Caco-2 (cell line): ENCODE data around the gene GPS1. TPM values are rescaled to one million over a fixed set of nuclear protein-coding genes. Genes with fewer than 3 reads are reported as not detected.

Experiments
- BruUV-seq: library from RNA; stranded (reverse); fragments of 400-500 nt; replicated peaks from 2 replicates; lab custom pipeline; 2021; lab: Mats Ljungman, UMichigan
- CTCF ChIA-PET: fragments of 300-600 bp; sonication (Branson Sonifier 250); formaldehyde crosslinking; loops from one replicate; lab custom pipeline; 2022; ENCODE audit warnings: antibody characterized with exemption; lab: Charles Lee
- POLR2A ChIA-PET: fragments of 300-600 bp; sonication (Branson Sonifier 250); formaldehyde crosslinking; loops from one replicate; lab custom pipeline; 2022; ENCODE audit warnings: antibody characterized with exemption; lab: Charles Lee
- DNase-seq, 2 experiments: peaks; one replicate each; pipeline versions ENCODE4 v3.0.0 to v3.0.0-alpha.2; 2020 to 2022
- H3K27me3 ChIP-seq: replicated peaks from 2 replicates; pipeline ENCODE4 v1.6.0; 2011; ENCODE audit warnings: low read length; ENCODE audit not compliant: control insufficient read depth, insufficient read depth
- H3K36me3 ChIP-seq: 2 replicates; pipeline ENCODE4 v1.5.1; 2011; ENCODE audit warnings: low read length; ENCODE audit not compliant: control insufficient read depth, insufficient read depth
- H3K4me1 ChIP-seq: fragments of 250-450 bp; sonication (Bioruptor Pico); 2 replicates; pipeline ENCODE4 v1.5.1; 2020; ENCODE audit warnings: mild to moderate bottlenecking
- H3K4me3 ChIP-seq: 2 replicates; pipeline ENCODE4 v1.5.1; 2011; ENCODE audit warnings: low read depth, mild to moderate bottlenecking, control low read depth, low read length
- H3K9me3 ChIP-seq: fragments of 250-450 bp; sonication (Bioruptor Pico); 2 replicates; pipeline ENCODE4 v1.5.1; 2020; ENCODE audit warnings: mild to moderate bottlenecking, moderate library complexity
- H3K27ac Mint-ChIP-seq: one replicate; pipeline ENCODE4 v1.8.0; 2022; ENCODE audit warnings: mixed read lengths; ENCODE audit not compliant: unreplicated experiment
- H3K27me3 Mint-ChIP-seq: one replicate; pipeline ENCODE4 v1.8.0; 2022; ENCODE audit warnings: mixed read lengths; ENCODE audit not compliant: insufficient read depth, unreplicated experiment
- H3K36me3 Mint-ChIP-seq: one replicate; pipeline ENCODE4 v1.8.0; 2022; ENCODE audit warnings: mild to moderate bottlenecking, mixed read lengths; ENCODE audit not compliant: insufficient read depth, unreplicated experiment
- H3K4me1 Mint-ChIP-seq: one replicate; pipeline ENCODE4 v1.8.0; 2022; ENCODE audit warnings: low read depth, mixed read lengths; ENCODE audit not compliant: unreplicated experiment
- H3K4me3 Mint-ChIP-seq: one replicate; pipeline ENCODE4 v1.8.0; 2022; ENCODE audit warnings: mild to moderate bottlenecking, moderate library complexity, mixed read lengths; ENCODE audit not compliant: unreplicated experiment
- H3K9me3 Mint-ChIP-seq: one replicate; pipeline ENCODE4 v1.8.0; 2022; ENCODE audit warnings: mixed read lengths; ENCODE audit not compliant: unreplicated experiment
- CTCF ChIP-seq, 2 experiments: fragments of 200-600 bp in 1 of 2; IDR thresholded peaks; 1 replicate in 1 of 2; 2 replicates in 1 of 2; pipeline versions ENCODE4 v1.5.1 to v1.8.0; 2011 to 2022; ENCODE audit warnings: antibody characterized with exemption in 1 of 2, control low read depth in 1 of 2, inconsistent platforms in 1 of 2, low read depth in 1 of 2, low read length in 1 of 2, mild to moderate bottlenecking in 1 of 2, moderate library complexity in 1 of 2; ENCODE audit not compliant: insufficient read depth in 1 of 2, severe bottlenecking in 1 of 2, unreplicated experiment in 1 of 2
- intact Hi-C: fragments of 100-400 bp; cut with micrococcal nuclease; formaldehyde crosslinking; loops from one replicate; pipeline ENCODE4 v1.10.0; 2022; ENCODE audit not compliant: unreplicated experiment
- total RNA-seq: library from RNA; stranded (reverse); gene quantifications from 2 replicates; pipeline ENCODE4 v1.2.3, GENCODE V29; 2022

The GPS1 gene
- total RNA-seq, 1 experiment from 2014 or later = 195 TPM

- ChIA-PET CTCF (no interaction called here), POLR2A (interaction anchor here (1.1 kb wide), 1 partner anchor 59 kb away, joined by 4 read pairs; no protein-coding TSS in a partner anchor)
- intact Hi-C loops = no loop called here
- H3K4me3 Mint-ChIP-seq = no peak overlapping the region
- no peak for DNase-seq
- H3K9me3 ChIP-seq = no peaks in the 10 kb centered on the region
- H3K27me3 ChIP-seq = no peaks in the 10 kb centered on the region
- H3K4me1 Mint-ChIP-seq = no peaks in the 10 kb centered on the region
- H3K36me3 ChIP-seq = peaks cover 19% of the 10 kb centered on the region
- no peaks in the 10 kb centered on the region for H3K9me3 Mint-ChIP-seq
- TSS peak; percentile 7 for BruUV-seq
- H3K27ac Mint-ChIP-seq = no peak overlapping the region
- peaks cover 77% of the 10 kb centered on the region for H3K36me3 Mint-ChIP-seq
- no peaks in the 10 kb centered on the region for H3K27me3 Mint-ChIP-seq
- no peaks in the 10 kb centered on the region for H3K4me1 ChIP-seq
- no peak for TF ChIP-seq CTCF (IDR thresholded peaks at IDR 0.05; ENCODE audit: insufficient read depth in 1 of 2, low read depth in 1 of 2, low read length in 1 of 2, severe bottlenecking in 1 of 2, unreplicated experiment in 1 of 2)
- H3K4me3 ChIP-seq = no peak overlapping the region
These were observed 37.4 kb downstream of the GPS1 start for GRCh38 chr17:82088838-82089722.

- Histone ChIP-seq H3K4me3 (no peak overlapping the region), H3K4me1 (no peaks in the 10 kb centered on the region), H3K27me3 (no peaks in the 10 kb centered on the region), H3K9me3 (no peaks in the 10 kb centered on the region), H3K36me3 (peaks cover 20% of the 10 kb centered on the region)
- Mint-ChIP-seq H3K36me3 (peaks cover 77% of the 10 kb centered on the region), H3K27ac (no peak overlapping the region), H3K9me3 (no peaks in the 10 kb centered on the region), H3K4me3 (no peak overlapping the region), H3K4me1 (no peaks in the 10 kb centered on the region), H3K27me3 (no peaks in the 10 kb centered on the region)
- BruUV-seq = no TSS peak
- intact Hi-C loops = no loop called here
- ChIA-PET CTCF (no interaction called here), POLR2A (interaction anchor here (1.1 kb wide), 1 partner anchor 59 kb away, joined by 4 read pairs; no protein-coding TSS in a partner anchor)
- TF ChIP-seq CTCF (IDR thresholded peaks at IDR 0.05; ENCODE audit: insufficient read depth in 1 of 2, low read depth in 1 of 2, low read length in 1 of 2, severe bottlenecking in 1 of 2, unreplicated experiment in 1 of 2) = no peak
- DNase-seq = no peak
These were observed 38.2 kb downstream of the GPS1 start for GRCh38 chr17:82089723-82090548.

- H3K36me3 ChIP-seq = peaks cover 24% of the 10 kb centered on the region
- CTCF ChIA-PET = no interaction called here
These were observed 39.0 kb downstream of the GPS1 start for GRCh38 chr17:82090549-82091263.

More at GRCh38 chr17:82090549-82091263, 39.0 kb downstream of the GPS1 start:
- H3K4me3 ChIP-seq = no peak overlapping the region
- POLR2A ChIA-PET = no interaction called here
- H3K27me3 Mint-ChIP-seq = no peaks in the 10 kb centered on the region
- TF ChIP-seq CTCF (IDR thresholded peaks at IDR 0.05; ENCODE audit: insufficient read depth in 1 of 2, low read depth in 1 of 2, low read length in 1 of 2, severe bottlenecking in 1 of 2, unreplicated experiment in 1 of 2) = no peak
- H3K27me3 ChIP-seq = no peaks in the 10 kb centered on the region
- no peaks in the 10 kb centered on the region for H3K9me3 Mint-ChIP-seq
- H3K4me1 Mint-ChIP-seq = no peaks in the 10 kb centered on the region
- H3K4me3 Mint-ChIP-seq = no peak overlapping the region
- no peaks in the 10 kb centered on the region; the same call in 1 of the 2 replicates for H3K4me1 ChIP-seq
- peaks cover 82% of the 10 kb centered on the region for H3K36me3 Mint-ChIP-seq
- H3K27ac Mint-ChIP-seq = no peak overlapping the region
- intact Hi-C loops = no loop called here
- no TSS peak for BruUV-seq
- no peaks in the 10 kb centered on the region for H3K9me3 ChIP-seq
- no peak for DNase-seq
